C4-2B (cell line): ENCODE data around the gene CCDC66.

ENCODE experiments used
- CTCF ChIP-seq: fragments of 450-650 bp; conservative IDR thresholded peaks from 2 replicates; pipeline ENCODE4 v1.5.1; 2017; ENCODE audit warnings: mild to moderate bottlenecking
- ZFX ChIP-seq: fragments of 450-650 bp; IDR thresholded peaks from 2 replicates; pipeline ENCODE4 v1.6.1; 2017

GRCh38 chr3:56624725-56625124 is 67.8 kb downstream of the CCDC66 start:
- TF ChIP-seq CTCF (no peak), ZFX (no peak)
